Mucosa of rectum (tissue), 2 donors: ENCODE measurements around the gene TRIM41.

Source experiments
- H3K27ac ChIP-seq, 2 donors: one replicate each; pipeline ENCODE4 v1.7.0; 2013; ENCODE audit warnings: inconsistent platforms in 2 of 2, low read depth in 2 of 2, low read length in 2 of 2
- H3K27me3 ChIP-seq, 2 donors: one replicate each; pipeline ENCODE4 v1.7.0; 2013; ENCODE audit warnings: low read length in 2 of 2; ENCODE audit not compliant: control insufficient read depth in 2 of 2, insufficient read depth in 2 of 2
- H3K36me3 ChIP-seq, 2 donors: one replicate each; pipeline ENCODE4 v1.7.0; 2013; ENCODE audit warnings: low read length in 2 of 2; ENCODE audit not compliant: control insufficient read depth in 2 of 2, insufficient read depth in 2 of 2
- H3K4me1 ChIP-seq, 2 donors: one replicate each; pipeline ENCODE4 v1.7.0; 2013; ENCODE audit warnings: low read length in 2 of 2, mild to moderate bottlenecking in 1 of 2; ENCODE audit not compliant: control insufficient read depth in 2 of 2, insufficient read depth in 2 of 2
- H3K4me3 ChIP-seq, 2 donors: one replicate each; pipeline ENCODE4 v1.7.0; 2013; ENCODE audit warnings: low read length in 2 of 2
- H3K9ac ChIP-seq, 2 donors: one replicate each; pipeline ENCODE4 v1.7.0; 2013; ENCODE audit warnings: low read length in 2 of 2, low read depth in 1 of 2, mild to moderate bottlenecking in 1 of 2
- H3K9me3 ChIP-seq, 2 donors: one replicate each; pipeline ENCODE4 v1.7.0; 2013; ENCODE audit warnings: low read length in 2 of 2; ENCODE audit not compliant: control insufficient read depth in 2 of 2
- donor health status: healthy.
- donor health status: Normal muscosa, but diverticular disease.

The TRIM41 gene

DNA sequence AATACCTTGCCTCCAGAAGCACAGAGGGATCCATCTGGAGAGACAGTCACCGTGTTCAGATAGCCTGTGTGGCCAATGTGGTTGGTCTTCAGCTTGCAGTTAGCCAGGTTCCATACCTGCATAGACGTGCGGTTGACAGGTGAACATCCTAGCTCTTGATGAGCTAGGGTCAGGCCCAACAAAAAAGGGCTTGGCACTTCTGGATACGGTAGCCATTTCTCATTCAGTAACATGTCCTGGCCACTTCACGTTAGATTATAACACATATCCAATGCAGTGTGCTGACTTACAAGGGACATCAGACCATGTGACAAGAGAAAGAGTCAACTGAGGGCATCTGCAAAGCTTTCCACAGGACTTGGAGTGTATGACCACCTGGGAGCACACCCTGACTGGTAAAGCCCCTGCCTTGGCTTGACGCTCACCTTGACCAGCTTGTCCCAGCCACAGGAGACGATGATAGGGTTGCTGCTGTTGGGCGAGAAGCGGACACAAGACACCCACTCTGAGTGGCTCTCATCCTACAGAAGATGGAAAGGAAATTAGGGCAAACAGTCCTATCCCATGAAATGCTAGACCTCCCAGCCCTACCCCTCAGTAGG, 16.1 kb downstream of the TRIM41 start:
- Histone ChIP-seq H3K27ac (no peak overlapping the region), H3K36me3 (peaks cover 63 to 78% of the 10 kb centered on the region in 2 donors), H3K4me3 (no peak overlapping the region), H3K27me3 (no peaks in the 10 kb centered on the region), H3K9ac (no peak overlapping the region), H3K4me1 (peaks cover 14 to 18% of the 10 kb centered on the region in 2 donors), H3K9me3 (no peaks in the 10 kb centered on the region)

- Histone ChIP-seq H3K36me3 (peaks cover 44 to 57% of the 10 kb centered on the region in 2 donors), H3K9me3 (no peaks in the 10 kb centered on the region), H3K27me3 (no peaks in the 10 kb centered on the region), H3K9ac (peak overlapping the region in 1 of 2 donors; percentile 90), H3K27ac (no peak overlapping the region), H3K4me1 (peaks cover 30 to 35% of the 10 kb centered on the region in 2 donors), H3K4me3 (peak overlapping the region; percentile 96 to 99)
Measured at GRCh38 chr5:181241393-181241975, 18.4 kb downstream of the TRIM41 start.

- Histone ChIP-seq H3K9ac (peak overlapping the region; percentile 90 to 97), H3K36me3 (peaks cover 39 to 51% of the 10 kb centered on the region in 2 donors), H3K4me3 (peak overlapping the region; percentile 96 to 99), H3K27me3 (no peaks in the 10 kb centered on the region), H3K27ac (no peak overlapping the region), H3K9me3 (no peaks in the 10 kb centered on the region), H3K4me1 (peaks cover 34 to 35% of the 10 kb centered on the region in 2 donors)
Measured at GRCh38 chr5:181242031-181242451, 19.0 kb downstream of the TRIM41 start.

- peak overlapping the region; percentile 96 to 99 for H3K4me3 ChIP-seq
- H3K9me3 ChIP-seq: no peaks in the 10 kb centered on the region
- H3K27me3 ChIP-seq: no peaks in the 10 kb centered on the region
- peaks cover 28 to 41% of the 10 kb centered on the region in 2 donors for H3K36me3 ChIP-seq
- peaks cover 40 to 42% of the 10 kb centered on the region in 2 donors for H3K4me1 ChIP-seq
- peak overlapping the region; percentile 89 to 95 for H3K27ac ChIP-seq
- H3K9ac ChIP-seq: peak overlapping the region; percentile 90 to 97
Measured at GRCh38 chr5:181243018-181243563, 20.0 kb downstream of the TRIM41 start.

DNA sequence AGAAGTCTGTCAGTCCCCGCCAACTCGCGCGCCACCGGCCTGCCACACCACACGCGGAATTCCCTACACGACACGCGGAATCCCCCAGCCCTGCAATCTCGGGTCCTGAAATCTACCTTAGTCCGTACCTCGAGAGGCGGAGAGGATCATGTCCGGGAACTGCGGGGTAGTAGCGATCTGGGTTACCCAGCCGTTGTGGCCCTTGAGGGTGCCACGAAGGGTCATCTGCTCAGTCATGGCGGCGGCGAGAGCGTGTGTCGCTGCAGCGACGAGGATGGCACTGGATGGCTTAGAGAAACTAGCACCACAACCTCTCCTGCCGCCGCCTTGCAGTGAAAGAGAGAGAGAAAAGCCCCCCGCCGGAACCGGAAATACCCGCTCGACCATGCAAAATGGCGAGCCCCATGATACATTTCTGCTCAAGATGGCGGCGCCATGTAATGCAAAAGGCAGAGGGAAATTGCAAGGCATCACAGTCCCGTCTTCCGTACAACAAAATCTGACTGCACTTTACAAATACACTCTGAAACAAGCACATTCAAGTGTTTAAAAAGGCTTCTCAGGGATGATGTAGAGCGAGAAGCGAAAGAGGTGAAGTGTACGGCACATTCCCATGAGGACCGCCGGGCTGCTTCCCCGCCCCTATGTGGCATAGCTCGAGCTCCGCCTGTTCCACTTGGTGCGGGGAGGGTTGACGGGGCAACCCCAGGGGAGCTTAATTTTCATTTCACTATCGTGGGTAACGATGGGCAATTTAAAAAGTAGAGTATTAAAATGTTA, 20.7 kb downstream of the TRIM41 start, which contains the start of gene RACK1:
Gene RACK1, minus strand, starts transcription at position 343 of the 780 bp plus-strand sequence. Its CDS starts 106 bp downstream, at position 237.
- Histone ChIP-seq H3K4me1 (peaks cover 44 to 45% of the 10 kb centered on the region in 2 donors), H3K27ac (peak within 1 kb of the TSS; percentile 89 to 95), H3K4me3 (peak within 1 kb of the TSS; percentile 96 to 99), H3K27me3 (no peaks in the 10 kb centered on the region), H3K9ac (peak within 1 kb of the TSS; percentile 90 to 97), H3K36me3 (peaks cover 24 to 34% of the 10 kb centered on the region in 2 donors), H3K9me3 (no peaks in the 10 kb centered on the region)

- peak overlapping the region; percentile 89 for H3K4me3 ChIP-seq
- H3K4me1 ChIP-seq: peaks cover 49% of the 10 kb centered on the region in 2 donors
- H3K27ac ChIP-seq: peak overlapping the region; percentile 97 to 98
- peaks cover 13 to 16% of the 10 kb centered on the region in 2 donors for H3K36me3 ChIP-seq
- H3K9me3 ChIP-seq: no peaks in the 10 kb centered on the region
- H3K27me3 ChIP-seq: no peaks in the 10 kb centered on the region
- H3K9ac ChIP-seq: peak overlapping the region; percentile 97
Measured at GRCh38 chr5:181245427-181246275, 22.6 kb downstream of the TRIM41 start.

DNA sequence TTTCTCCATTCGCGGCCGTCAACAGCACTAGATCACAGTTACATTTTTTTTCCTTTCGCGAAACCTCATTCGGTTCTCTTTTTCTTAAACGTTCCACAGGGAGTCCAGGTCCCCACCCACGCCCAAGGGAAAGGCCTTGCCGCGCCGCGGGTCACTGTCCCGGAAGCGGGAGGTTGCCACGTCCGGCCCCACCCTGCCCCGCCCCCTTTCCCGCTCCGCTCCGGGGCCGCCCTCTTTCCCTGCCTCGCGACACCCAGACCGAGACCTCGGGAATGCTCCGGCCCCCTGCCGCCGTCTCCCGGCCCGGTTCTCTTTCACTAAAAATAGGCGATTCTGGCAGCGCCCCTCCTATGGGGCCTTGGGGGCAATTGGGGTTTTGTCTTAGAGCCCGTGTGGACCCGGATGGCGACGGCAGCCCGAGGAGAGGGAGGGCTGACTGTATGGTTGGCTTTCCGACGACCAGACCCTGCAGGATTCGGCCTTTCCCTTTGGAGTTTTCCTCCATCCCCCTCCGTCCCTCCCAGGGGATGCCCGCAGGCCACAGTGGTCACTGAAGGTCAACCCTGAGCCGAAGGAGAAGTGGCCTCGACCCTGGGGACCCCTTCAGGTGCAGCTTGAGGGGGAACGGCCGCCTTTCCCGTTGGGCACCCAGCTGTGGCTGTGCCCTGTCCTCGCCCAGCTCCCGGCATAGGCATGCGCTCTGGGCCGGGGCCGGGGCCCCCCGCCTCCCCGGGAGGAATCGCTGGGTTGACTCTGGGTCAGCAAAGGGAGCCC, 23.4 kb downstream of the TRIM41 start:
- no peaks in the 10 kb centered on the region for H3K9me3 ChIP-seq
- H3K4me1 ChIP-seq: peaks cover 46 to 48% of the 10 kb centered on the region in 2 donors
- peak overlapping the region; percentile 89 for H3K4me3 ChIP-seq
- peaks cover 9 to 11% of the 10 kb centered on the region in 2 donors for H3K36me3 ChIP-seq
- peak overlapping the region; percentile 97 for H3K9ac ChIP-seq
- H3K27ac ChIP-seq: peak overlapping the region; percentile 97 to 98
- H3K27me3 ChIP-seq: no peaks in the 10 kb centered on the region

DNA sequence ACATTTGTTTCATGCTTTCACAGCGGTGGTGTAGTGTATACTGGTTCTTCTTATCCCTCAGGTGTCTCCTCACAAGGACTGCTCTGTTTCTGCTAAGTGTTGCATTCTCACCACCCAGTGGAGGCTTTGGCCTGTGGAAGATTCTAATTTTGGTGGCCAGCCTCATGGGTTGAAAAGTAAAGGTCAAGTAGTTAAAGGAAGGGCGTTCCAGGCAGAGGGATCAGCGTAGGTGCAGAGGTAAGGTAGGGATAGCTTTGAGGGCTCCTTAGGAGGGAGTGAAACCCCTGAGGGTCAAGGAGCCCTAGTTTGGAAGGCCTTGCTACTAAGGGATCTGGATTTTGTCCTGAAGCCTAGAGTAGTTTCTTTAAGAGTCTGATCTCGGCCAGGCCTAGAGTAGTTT, 25.2 kb downstream of the TRIM41 start:
- H3K4me1 ChIP-seq: peaks cover 31 to 35% of the 10 kb centered on the region in 2 donors
- H3K27ac ChIP-seq: no peak overlapping the region
- H3K9me3 ChIP-seq: no peaks in the 10 kb centered on the region
- H3K4me3 ChIP-seq: peak overlapping the region; percentile 62 to 89
- H3K36me3 ChIP-seq: peaks cover 4 to 6% of the 10 kb centered on the region in 2 donors
- H3K27me3 ChIP-seq: no peaks in the 10 kb centered on the region
- peak overlapping the region in 1 of 2 donors; percentile 30 for H3K9ac ChIP-seq

DNA sequence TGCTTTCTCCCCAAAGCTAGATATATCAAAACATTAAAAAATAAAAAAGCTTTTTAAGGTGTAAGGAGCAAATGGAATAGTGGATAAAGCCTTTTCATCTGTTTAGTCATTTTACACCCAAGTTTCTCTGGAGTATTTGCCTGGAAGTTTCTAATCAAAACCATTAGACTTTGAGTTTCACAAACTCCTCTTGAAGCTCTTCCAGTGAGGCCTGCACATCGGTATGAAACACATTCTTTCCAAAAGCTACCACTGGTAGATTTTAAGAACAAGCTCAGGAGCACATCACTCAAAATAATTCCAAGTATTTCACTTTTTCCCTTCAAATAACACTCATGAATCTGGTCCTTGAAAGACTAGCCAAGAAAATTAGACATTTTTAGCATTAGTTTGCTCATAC, 32.2 kb downstream of the TRIM41 start:
- peaks cover 20 to 31% of the 10 kb centered on the region in 2 donors for H3K4me1 ChIP-seq
- no peak overlapping the region for H3K9ac ChIP-seq
- peaks cover 17 to 21% of the 10 kb centered on the region in 2 donors for H3K36me3 ChIP-seq
- H3K27me3 ChIP-seq: no peaks in the 10 kb centered on the region
- H3K9me3 ChIP-seq: no peaks in the 10 kb centered on the region
- H3K4me3 ChIP-seq: no peak overlapping the region
- H3K27ac ChIP-seq: no peak overlapping the region
